ENCODE measurements around the gene LNPK.
"Not testable (repeated sequence)": the region's sequence is repeated elsewhere in the genome, so short reads cannot be mapped to it uniquely, and the experiment has no call there.

Gene LNPK

DNA sequence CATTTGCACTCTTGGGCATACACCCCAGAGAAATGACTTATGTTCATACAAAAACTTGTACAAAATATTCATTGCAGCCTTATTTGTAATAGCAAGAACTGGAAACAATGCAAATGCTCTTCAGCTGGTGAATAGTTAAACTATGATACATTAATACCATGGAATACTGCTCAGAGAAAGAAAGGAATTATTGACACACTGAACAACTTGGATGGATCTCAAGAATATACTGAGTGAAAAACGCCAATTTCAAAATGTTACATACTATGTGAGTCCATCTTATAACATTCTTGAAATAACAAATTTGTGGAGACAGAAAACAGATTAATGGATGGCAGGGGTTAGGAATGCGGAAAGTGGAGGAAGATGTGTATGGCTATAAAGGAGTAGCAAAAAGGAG lies 17.2 kb downstream of the LNPK start:
- no peak for DNase-seq (ENCODE audit: insufficient read length, low spot score)
- no peak for TF ChIP-seq PAX5 (IDR thresholded peaks at IDR 0.05; ENCODE audit: insufficient read depth, low read length, severe bottlenecking)
- no peak for FAIRE-seq

GRCh38 chr2:175981551-175981950 lies 20.5 kb downstream of the LNPK start:
- TF ChIP-seq SPI1 (IDR thresholded peaks at IDR 0.05; ENCODE audit: low read depth, low read length) (no peak), TAF1 (IDR thresholded peaks at IDR 0.05; ENCODE audit: low read depth, low read length) (no peak), PAX5 (IDR thresholded peaks at IDR 0.05; ENCODE audit: insufficient read depth, low read length, severe bottlenecking) (no peak), POU2F2 (IDR thresholded peaks at IDR 0.05; ENCODE audit: low read depth, low read length) (no peak), POLR2A (IDR thresholded peaks at IDR 0.05; ENCODE audit: low read depth, low read length) (no peak), POLR2AphosphoS5 (IDR thresholded peaks at IDR 0.05; ENCODE audit: low read depth, low read length) (no peak)
- DNase-seq (ENCODE audit: insufficient read length, low spot score): no peak
- no peak for FAIRE-seq

GRCh38 chr2:175976391-175977157 lies 25.5 kb downstream of the LNPK start:
- TF ChIP-seq TAF1 (IDR thresholded peaks at IDR 0.05; ENCODE audit: low read depth, low read length) (no peak), POLR2AphosphoS5 (IDR thresholded peaks at IDR 0.05; ENCODE audit: low read depth, low read length) (no peak), PAX5 (IDR thresholded peaks at IDR 0.05; ENCODE audit: insufficient read depth, low read length, severe bottlenecking) (no peak), POLR2A (IDR thresholded peaks at IDR 0.05; ENCODE audit: low read depth, low read length) (no peak), SPI1 (IDR thresholded peaks at IDR 0.05; ENCODE audit: low read depth, low read length) (no peak), POU2F2 (IDR thresholded peaks at IDR 0.05; ENCODE audit: low read depth, low read length) (no peak)
- DNase-seq (ENCODE audit: insufficient read length, low spot score) (no peak), FAIRE-seq (no peak)

DNA sequence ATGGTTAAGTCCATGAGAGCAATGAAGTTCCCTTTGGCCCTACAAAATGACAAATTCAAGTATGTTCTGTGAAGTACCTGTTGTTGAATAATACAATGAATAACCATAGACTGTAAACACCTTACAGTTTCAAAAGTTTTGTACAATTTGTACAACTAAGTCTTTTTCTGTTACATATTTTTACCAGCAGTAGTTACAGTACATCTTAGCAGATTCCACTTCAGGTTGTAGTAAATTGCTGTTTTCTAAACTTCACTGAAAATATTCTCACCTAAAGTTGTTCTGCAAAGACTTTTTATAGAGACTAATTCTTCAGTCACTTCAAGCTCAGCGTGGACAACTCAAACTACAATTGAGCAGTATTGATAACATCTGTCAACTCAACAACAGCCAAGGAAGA lies 28.7 kb downstream of the LNPK start:
- FAIRE-seq (no peak), DNase-seq (ENCODE audit: insufficient read length, low spot score) (no peak)
- TF ChIP-seq SPI1 (IDR thresholded peaks at IDR 0.05; ENCODE audit: low read depth, low read length) (no peak), TAF1 (IDR thresholded peaks at IDR 0.05; ENCODE audit: low read depth, low read length) (no peak), POLR2A (IDR thresholded peaks at IDR 0.05; ENCODE audit: low read depth, low read length) (no peak), PAX5 (IDR thresholded peaks at IDR 0.05; ENCODE audit: insufficient read depth, low read length, severe bottlenecking) (no peak), POU2F2 (IDR thresholded peaks at IDR 0.05; ENCODE audit: low read depth, low read length) (no peak), POLR2AphosphoS5 (IDR thresholded peaks at IDR 0.05; ENCODE audit: low read depth, low read length) (no peak)

GRCh38 chr2:175966839-175967238 lies 35.2 kb downstream of the LNPK start:
- DNase-seq (ENCODE audit: insufficient read length, low spot score) (no peak), FAIRE-seq (no peak)
- TF ChIP-seq PAX5 (IDR thresholded peaks at IDR 0.05; ENCODE audit: insufficient read depth, low read length, severe bottlenecking) (no peak), POLR2AphosphoS5 (IDR thresholded peaks at IDR 0.05; ENCODE audit: low read depth, low read length) (no peak), POLR2A (IDR thresholded peaks at IDR 0.05; ENCODE audit: low read depth, low read length) (no peak), POU2F2 (IDR thresholded peaks at IDR 0.05; ENCODE audit: low read depth, low read length) (no peak), TAF1 (IDR thresholded peaks at IDR 0.05; ENCODE audit: low read depth, low read length) (no peak), SPI1 (IDR thresholded peaks at IDR 0.05; ENCODE audit: low read depth, low read length) (no peak)

- no peak for TF ChIP-seq SPI1 (IDR thresholded peaks at IDR 0.05; ENCODE audit: low read depth, low read length)
- TF ChIP-seq POLR2A (IDR thresholded peaks at IDR 0.05; ENCODE audit: low read depth, low read length): no peak
- no peak for TF ChIP-seq PAX5 (IDR thresholded peaks at IDR 0.05; ENCODE audit: insufficient read depth, low read length, severe bottlenecking)
- no peak for TF ChIP-seq POLR2AphosphoS5 (IDR thresholded peaks at IDR 0.05; ENCODE audit: low read depth, low read length)
- no peak for TF ChIP-seq TAF1 (IDR thresholded peaks at IDR 0.05; ENCODE audit: low read depth, low read length)
- TF ChIP-seq POU2F2 (IDR thresholded peaks at IDR 0.05; ENCODE audit: low read depth, low read length): no peak
- FAIRE-seq (no peak), DNase-seq (ENCODE audit: insufficient read length, low spot score) (no peak)
Measured at GRCh38 chr2:175965773-175966172, 36.3 kb downstream of the LNPK start.

DNA sequence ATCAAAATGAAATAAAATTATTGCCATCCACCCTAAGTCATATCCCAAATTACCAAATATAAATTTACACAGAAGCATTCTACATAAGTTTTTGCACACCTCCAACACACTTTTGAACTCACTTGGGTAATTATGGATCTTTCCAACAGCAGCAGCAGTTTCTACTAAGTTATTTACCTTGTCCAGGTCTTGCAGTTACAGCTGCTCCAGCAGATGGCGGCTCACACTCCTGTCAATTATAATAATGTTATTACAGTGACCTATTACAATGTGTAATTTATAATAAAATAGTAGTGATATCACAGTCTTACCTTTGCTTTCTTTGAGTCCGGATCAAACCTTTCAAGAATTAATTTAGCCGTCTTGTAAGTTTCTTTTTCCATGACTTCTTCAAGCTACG lies 37.9 kb downstream of the LNPK start:
- no peak for FAIRE-seq
- DNase-seq (ENCODE audit: insufficient read length, low spot score): no peak
- TF ChIP-seq POLR2A (IDR thresholded peaks at IDR 0.05; ENCODE audit: low read depth, low read length) (no peak), PAX5 (IDR thresholded peaks at IDR 0.05; ENCODE audit: insufficient read depth, low read length, severe bottlenecking) (no peak), POLR2AphosphoS5 (IDR thresholded peaks at IDR 0.05; ENCODE audit: low read depth, low read length) (no peak), TAF1 (IDR thresholded peaks at IDR 0.05; ENCODE audit: low read depth, low read length) (no peak), SPI1 (IDR thresholded peaks at IDR 0.05; ENCODE audit: low read depth, low read length) (no peak), POU2F2 (IDR thresholded peaks at IDR 0.05; ENCODE audit: low read depth, low read length) (no peak)

GRCh38 chr2:175963171-175963570 lies 38.9 kb downstream of the LNPK start:
- DNase-seq (ENCODE audit: insufficient read length, low spot score); FAIRE-seq: not testable (repeated sequence)

DNA sequence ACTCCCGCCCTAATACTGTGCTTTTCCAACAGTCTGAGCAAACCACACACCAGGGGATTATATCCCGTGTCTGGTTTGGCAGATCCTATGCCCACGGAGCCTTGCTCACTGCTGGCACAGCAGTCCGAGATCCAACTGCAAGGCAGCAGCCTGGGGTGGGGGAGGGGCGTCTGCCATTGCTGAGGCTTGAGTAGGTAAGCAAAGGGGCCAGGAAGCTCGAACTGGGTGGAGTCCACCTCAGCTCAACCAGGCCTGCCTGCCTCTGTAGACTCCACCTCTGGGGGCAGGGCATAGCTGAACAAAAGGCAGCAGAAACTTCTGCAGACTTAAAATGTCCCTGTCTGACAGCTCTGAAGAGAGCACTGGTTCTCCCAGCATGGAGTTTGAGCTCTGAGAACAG lies 44.2 kb downstream of the LNPK start:
- no peak for FAIRE-seq
- no peak for DNase-seq (ENCODE audit: insufficient read length, low spot score)
- TF ChIP-seq PAX5 (IDR thresholded peaks at IDR 0.05; ENCODE audit: insufficient read depth, low read length, severe bottlenecking): no peak
- no peak for TF ChIP-seq POLR2AphosphoS5 (IDR thresholded peaks at IDR 0.05; ENCODE audit: low read depth, low read length)
- no peak for TF ChIP-seq POLR2A (IDR thresholded peaks at IDR 0.05; ENCODE audit: low read depth, low read length)
- no peak for TF ChIP-seq SPI1 (IDR thresholded peaks at IDR 0.05; ENCODE audit: low read depth, low read length)
- TF ChIP-seq POU2F2 (IDR thresholded peaks at IDR 0.05; ENCODE audit: low read depth, low read length): no peak
- no peak for TF ChIP-seq TAF1 (IDR thresholded peaks at IDR 0.05; ENCODE audit: low read depth, low read length)

DNA sequence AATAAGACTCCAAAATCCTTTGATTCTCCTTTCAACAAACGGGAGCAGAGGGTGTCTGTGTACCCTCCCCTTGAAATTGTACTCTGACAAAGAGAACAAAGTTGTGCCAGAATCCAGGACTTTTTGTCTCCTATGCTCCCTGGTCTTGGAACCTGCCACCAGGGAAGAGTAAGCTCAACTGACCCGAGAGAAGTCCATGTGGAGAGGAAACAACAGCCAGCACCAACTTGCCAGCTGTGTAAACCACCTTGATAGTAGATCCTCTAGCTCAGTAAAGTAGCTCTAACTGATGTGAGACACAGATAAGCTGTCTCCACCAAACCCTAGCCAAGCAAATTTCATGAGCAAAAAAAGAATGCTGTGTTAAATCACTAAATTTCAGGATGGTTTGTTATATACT lies 46.9 kb downstream of the LNPK start:
- no peak for TF ChIP-seq SPI1 (IDR thresholded peaks at IDR 0.05; ENCODE audit: low read depth, low read length)
- TF ChIP-seq PAX5 (IDR thresholded peaks at IDR 0.05; ENCODE audit: insufficient read depth, low read length, severe bottlenecking): no peak
- TF ChIP-seq POLR2A (IDR thresholded peaks at IDR 0.05; ENCODE audit: low read depth, low read length): no peak
- TF ChIP-seq POU2F2 (IDR thresholded peaks at IDR 0.05; ENCODE audit: low read depth, low read length): no peak
- FAIRE-seq: no peak
- DNase-seq (ENCODE audit: insufficient read length, low spot score): no peak
